ENCODE measurements around the gene RPS6KA5.
"Not testable (repeated sequence)": the region's sequence is repeated elsewhere in the genome, so short reads cannot be mapped to it uniquely, and the experiment has no call there.

The RPS6KA5 gene

DNA sequence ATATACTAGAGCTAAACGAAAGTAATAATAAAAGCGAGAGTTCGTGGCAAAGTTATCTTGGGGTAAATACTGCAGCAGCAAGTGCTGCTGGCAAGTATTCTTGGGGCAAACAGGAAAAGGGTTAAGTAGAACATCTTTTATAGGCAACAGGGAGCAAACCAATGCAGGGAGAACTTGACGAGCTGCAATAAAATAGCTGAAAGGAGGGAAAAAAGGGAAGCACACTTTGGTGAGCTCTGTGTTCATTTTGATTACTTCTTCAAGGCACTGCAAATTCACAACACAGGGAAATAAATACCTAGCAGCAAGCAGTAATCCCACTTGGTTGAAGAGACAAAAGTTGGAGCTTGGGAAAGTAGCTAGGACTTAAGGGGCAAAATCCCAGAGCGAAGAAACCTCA, 201.9 kb downstream of the RPS6KA5 start:
- no peak for DNase-seq

DNA sequence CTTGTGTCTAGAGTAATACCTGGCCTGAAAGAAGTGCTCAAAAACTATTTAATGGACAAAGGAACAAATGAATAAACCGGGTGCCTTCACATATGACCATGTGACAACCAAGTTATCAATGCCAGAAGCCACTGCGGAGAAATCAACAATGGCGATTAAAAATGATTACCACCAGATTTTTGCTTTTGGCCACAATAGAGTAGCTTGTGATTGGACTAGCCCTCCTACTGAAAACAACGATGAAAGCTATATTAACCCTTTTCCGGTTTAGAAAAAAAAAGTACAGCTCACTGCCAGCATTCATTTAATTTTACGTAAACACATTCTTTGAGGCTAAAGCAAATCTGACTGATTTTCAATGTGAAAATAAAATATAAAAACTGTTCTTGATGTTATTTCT, 202.6 kb downstream of the RPS6KA5 start:
- DNase-seq: no peak

DNA sequence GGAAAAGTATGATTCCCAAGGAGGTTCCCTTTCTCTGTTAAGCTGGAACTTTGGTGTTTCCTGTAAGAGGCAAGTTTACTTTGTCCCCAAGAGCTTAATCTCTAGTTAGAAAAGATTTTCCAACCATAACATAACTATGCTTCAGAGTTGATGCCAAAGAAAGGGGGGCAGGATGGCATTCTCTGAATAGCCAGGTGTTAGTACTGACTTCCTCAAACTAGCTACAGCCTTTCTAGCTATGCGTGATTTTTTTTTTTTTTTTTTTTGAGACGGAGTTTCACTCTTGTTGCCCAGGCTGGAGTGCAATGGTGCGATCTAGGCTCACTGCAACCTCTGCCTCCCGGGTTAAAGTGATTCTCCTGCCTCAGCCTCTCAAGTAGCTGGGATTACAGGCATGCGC, 204.3 kb downstream of the RPS6KA5 start:
- not testable (repeated sequence) for DNase-seq

DNA sequence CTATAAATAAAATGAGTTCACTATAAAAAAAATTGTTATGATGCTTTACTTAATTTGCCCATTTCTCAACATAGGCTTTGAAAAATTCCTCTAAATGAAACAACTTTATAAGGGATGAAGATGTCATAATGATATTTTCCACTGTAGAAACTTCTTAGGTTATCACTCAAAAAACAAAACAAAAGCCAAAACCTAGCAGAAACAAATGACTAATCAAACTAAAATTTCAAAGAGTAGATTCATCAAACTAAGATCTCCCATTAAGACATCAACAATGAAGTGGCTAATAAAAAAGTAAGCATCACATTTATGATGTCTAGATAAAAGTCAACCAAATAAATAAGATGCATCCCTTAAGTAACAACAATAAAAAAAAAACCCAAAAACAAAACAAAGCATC, 207.3 kb downstream of the RPS6KA5 start:
- no peak for DNase-seq

DNA sequence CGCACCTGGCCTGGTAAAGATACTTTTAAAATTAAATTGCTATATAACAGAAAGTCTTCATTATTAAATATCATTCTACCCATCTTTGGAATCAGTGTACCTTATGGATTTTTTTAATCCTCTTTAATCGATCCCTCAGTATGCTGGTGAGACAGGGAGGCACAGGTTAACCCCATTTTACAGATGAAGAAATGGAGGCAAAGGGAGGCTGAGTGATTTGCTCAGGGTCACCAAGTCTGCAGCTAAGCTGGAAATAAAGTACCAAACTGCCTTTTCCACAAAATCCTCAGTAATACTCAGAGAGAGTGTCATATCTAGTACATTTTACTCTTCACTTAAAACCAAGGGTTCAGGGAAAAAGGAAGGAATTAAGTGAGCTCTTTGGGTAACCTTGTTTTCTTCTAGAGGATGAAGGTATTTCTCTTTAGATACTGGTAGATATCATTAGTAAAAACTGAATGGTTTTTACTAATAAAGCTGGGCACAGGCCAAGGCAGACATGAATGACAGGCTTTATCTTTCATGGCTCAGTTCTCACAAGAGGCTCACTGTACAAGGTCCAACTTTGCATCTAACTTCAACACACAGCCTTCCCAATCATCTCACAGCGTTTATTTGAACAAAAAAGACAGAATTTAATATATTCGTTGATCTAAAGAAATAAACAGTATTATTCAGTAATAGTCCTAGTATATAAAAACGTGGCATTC, 209.0 kb downstream of the RPS6KA5 start:
- DNase-seq: no peak

DNA sequence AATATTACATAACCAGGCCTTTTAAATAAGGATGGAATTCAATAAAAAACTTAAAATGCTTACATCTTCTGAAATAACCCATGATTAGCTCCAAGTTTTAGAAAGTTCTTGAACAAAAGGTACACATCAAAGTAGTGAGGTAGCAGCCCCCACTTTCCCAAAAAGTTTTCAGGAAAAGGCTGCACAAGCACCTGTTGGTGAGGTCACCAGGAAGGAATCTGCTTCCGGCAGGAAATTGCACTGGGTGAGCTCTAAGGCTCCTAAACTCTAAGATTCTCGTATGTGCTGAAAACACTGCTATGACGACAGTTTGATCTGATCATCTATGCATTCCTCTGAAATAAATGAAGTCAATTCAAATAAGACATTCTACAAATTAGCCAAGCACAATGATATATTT, 210.0 kb downstream of the RPS6KA5 start:
- no peak for DNase-seq

DNA sequence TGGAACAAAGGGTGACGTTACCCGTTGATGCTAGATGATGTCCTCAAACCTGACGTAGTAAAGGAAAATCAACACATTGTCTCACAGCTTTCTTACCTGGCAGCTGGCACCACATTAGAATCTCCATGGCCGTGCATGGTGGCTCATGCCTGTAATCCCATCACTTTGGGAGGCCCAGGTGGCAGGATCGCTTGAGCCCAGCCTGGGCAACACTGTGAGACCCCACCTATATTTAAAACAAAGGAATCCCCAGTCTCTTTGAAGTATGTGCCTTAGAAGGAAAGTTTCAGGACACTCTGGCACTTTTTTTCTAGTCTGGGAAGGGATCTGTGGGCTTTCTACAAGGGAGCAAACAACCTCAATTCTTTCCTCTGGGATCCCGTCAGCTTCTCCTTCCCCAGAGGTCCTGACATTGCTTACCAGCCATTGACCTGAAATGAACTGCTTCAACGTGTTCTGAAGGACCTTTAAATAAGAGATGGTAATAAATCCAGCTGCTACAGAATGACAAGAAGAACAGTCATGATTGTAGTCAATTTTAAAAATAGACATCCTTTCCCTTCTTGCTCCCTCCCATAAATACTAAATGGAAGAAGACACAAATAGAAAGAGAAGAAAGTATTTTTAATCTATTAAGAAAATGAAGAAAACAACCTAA, 210.5 kb downstream of the RPS6KA5 start:
- no peak for DNase-seq

DNA sequence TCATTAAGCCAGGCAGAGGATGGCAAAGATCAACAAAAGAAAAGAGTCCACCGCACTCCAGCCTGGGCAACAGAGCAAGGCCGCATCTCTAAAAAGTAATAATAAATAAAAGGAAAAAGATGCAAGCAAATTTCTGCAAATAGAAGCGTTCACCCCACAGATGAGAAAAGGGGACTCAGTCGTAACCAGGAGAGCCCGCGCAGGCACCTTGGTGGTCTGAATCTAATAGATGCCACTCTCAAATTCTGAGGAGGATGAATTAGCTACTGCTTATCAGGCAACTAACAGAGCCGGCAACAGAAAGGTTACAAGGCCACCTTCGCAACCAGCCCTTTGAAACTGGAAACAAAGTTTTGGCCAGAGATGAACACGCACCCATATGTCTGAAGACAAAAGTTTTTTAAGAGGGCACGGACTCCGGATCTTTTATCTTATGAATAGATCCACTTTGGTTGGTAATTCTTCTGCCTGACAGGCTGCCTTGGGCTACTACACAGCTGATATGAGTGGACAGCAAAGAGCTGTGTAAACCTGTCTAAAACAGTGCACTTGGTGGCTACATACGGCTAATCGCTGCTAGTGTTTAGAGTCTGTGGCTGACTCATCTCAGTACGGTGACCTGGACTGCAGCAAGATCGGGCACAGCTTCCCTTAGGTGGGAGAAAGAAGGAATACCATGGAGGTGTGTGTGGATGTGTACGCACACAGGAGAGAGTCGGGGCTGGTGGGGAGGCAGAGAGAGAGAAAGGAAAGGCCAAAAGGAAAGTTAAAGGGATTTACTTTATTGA, 211.3 kb downstream of the RPS6KA5 start:
- no peak for DNase-seq

DNA sequence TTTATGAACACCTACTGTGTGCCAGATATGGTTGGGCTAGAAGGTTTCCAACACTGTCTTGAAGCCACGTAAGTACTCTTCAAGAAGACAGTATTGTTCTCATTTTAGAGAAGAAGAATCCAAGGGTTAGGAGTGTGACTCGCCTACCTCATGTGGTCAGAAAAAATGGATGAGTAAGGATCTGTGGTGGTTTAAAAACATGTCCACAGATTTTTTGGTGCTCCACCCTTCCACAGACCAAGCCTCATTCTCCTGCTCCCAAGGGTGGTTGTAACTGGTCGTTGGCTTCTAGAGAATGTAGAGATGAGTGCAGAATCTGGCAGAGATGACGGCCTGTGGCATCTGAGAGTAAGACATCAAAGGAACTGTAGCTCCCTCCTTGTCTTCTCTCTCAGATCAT, 213.9 kb downstream of the RPS6KA5 start:
- DNase-seq: no peak

DNA sequence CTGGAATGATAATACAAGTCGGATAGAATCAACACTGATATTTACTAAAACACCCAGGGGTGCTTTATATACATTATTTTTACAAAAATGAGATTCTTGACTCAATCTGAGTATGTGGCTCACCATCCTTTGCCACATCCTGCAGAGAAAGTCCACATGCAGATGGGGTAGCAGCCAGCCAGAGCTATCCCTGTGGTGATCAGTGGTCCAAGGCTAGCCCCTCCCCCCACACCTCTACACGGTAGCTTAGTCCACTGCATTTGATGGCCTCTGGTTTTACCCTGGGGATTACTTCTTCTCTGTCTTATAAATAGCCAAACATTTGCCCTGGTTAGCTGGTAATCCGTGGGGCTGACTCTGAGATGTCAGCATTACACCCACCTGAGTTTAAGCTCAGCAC, 216.1 kb downstream of the RPS6KA5 start:
- DNase-seq: no peak

DNA sequence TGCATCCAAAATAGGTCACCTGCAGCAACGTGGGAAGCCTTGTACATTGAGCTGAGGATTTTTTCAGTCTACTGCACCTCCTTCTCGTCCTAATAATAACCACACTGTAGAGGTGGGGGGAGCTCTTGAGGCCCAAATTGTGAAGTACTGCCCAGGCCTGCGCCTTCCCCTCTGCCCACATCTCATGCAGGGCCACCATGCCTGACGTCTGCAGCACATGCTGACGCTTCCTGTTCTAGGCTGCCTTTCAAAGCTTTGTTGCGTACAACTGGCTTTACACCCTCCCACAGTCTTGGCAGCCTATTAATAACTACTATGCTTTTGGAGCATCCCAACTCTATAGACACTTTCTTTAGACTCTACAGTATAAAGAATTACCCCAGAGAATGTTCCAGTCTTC, 217.7 kb downstream of the RPS6KA5 start:
- no peak for DNase-seq

DNA sequence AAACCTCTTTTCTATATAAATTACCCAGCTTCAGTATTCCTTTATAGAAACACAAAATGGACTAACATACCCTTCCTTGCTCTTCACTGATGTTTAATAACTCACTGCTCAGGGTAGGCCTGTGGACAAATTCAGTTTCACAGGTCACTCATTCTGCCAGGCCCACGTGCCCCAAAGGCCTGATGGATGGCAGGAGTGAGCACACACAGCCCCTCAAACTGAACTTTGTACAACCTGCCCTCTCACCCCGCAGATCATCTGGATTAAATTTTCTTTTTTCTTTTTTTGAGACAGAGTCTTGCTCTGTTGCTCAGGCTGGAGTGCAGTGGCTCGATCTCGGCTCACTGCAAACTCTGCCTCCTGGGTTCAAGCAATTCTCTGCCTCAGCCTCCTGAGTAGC, 219.8 kb downstream of the RPS6KA5 start:
- not testable (repeated sequence) for DNase-seq

DNA sequence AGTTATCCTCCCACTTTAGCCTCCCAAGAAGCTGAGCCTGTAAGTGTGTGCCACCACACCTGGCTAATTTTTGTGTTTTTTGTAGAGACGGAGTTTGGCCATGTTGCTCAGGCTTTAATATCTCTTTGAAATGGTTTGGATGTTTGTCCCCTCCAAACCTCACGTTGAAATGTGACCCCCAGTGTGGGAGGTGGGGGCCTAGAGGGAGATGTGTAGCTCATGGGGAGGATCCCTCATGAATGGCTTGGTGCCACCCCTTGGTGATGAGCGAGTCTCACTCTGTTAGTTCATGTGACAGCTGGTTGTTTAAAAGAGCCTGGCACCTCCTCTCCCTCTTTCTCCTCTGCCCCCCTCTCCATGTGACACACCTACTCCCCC, 220.6 kb downstream of the RPS6KA5 start:
- DNase-seq: no peak

DNA sequence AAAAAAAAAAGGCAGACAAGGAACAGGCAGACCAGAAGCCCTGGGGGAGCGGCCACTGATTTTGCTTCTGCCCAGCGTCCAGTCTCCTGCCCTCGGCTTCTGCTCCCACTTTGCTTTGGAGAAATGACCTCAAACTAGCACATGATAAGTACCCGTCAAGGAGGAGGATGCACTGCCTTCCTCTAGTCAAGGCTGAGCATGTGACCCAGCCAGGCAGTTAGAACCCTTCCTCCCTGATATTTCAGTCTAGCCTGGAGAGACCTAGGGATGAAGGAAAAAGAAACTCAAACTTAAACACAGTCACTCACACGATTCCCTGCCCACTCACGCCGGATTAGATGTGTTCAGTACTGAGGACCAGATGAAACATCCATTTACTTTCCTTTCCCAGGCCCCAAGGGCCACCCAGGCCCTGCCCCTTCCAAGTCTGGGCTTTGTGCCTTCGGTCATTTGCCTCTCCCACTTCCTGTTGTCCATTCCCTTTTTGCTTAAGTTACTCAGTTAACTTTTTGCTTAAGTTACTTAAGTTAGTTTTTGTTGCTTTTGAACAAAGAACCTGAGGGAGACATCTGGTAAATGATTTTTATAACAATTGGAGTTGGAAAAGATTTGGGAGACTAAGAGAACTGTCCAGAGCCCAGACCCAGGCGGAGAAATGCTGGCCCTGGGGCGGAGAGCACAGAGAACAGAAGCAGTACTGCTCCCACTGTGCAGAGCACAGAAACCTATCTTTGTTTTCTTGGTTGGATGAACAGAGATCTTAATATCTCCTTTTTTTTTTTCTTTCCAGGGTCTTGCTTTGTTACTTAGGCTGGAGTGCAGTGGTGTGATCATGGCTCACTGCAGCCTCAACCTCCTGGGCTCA, 221.2 kb downstream of the RPS6KA5 start:
- no peak for DNase-seq

DNA sequence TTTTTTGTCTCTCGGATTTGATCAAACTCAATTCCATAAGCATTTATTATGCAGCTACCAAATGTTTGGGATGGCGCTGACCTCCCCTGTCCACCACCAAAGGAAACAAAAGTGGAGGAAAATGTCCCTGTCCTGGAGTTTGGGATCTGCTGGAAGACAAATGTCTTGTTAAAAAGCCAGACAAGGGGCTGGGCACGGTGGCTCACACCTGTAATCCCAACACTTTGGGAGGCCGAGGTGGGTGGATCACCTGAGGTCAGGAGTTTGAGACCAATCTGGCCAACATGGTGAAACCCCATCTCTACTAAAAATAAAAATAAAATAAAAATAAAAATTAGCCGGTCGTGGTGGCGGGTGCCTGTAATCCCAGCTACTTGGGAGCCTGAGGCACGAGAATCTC, 221.9 kb downstream of the RPS6KA5 start:
- not testable (repeated sequence) for DNase-seq

DNA sequence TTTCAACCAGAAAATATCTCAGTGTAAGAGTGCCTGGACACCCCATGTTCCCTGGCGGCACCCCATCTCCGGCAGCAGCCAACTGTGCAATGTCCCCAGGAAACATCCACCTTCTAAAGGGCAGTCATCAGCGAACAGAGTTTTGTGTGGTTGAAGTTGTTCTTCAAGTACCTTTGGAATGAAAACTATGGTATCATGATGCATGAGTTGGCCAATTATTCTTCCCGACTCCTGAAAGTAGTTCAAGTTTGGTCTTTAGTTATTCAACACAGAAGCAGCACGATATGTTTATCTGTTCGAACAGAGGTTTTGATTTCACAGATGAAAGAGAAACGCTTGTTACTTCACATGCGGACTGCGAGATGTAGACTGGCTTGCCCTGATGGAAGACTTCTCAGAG, 223.1 kb downstream of the RPS6KA5 start:
- no peak for DNase-seq

DNA sequence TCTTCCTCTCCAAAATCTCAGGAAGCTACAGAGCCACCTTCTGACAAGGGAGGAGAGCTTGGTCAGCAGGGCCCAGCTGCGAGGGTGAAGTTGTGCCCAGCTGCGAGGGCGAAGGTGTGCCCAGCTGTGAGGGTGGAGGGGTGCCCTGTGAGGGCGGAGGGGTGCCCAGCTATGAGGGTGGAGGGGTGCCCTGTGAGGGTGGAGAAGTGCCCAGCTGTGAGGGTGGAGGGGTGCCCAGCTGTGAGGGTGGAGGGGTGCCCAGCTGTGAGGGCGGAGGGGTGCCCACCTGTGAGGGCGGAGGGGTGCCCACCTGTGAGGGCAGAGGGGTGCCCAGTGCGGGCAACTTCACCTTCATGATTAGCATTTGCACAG, 223.8 kb downstream of the RPS6KA5 start:
- no peak for DNase-seq

DNA sequence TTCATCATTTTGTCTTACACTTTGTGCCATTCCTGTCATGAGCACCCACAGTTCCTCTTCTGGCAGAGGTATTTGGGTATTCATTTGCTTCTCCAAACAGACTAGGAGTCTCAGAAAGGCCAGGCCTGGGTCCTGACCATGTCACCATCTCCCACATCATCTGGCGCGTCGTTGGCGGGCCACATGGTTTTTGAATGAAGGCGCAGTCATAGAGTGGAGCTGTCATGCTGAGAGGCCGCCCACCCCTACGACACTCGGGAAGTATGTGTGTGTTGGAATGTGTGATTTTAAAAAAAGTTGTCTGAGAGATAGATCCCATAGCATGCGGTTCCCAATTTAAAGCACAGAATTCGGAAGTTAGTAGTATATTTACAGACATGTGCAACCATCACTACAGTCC, 228.6 kb downstream of the RPS6KA5 start:
- DNase-seq: no peak

DNA sequence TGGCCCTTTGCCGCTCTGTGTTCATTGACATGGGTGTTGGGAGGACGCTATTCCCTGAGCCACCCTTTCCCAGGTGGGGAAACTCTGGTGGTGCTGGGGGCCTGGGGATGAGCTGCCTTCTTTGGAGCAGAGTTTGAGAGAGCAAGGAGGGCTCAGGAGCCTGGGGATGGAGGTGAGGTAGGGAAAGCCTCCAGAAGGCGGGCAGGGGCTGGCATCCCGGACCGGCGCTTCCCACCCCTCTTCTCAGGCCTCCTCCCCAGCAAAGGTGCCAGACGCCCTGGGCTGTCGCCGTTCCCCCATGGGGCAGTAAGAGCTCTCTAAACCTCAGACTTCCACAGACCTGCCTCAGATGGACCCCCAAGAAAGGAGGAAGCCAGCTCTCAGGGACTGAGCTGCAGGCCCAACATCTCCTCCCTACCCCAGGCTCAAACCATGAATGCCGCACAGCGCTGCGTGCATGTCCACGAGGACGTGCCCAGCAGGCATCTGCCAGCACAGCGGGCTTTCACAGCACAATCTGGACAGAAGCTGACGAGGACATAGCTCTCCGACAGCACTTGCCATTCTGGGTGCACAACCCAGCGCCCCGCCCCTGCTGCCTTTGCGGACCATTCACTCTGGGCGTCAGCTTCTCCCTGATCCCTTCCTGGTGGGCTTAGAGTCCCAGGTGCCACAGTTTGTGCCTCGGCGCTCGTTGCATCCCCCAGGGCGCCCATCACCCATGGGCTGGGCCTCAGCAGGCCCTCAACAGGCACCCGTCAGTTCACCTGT, 229.3 kb downstream of the RPS6KA5 start:
- no peak for DNase-seq

DNA sequence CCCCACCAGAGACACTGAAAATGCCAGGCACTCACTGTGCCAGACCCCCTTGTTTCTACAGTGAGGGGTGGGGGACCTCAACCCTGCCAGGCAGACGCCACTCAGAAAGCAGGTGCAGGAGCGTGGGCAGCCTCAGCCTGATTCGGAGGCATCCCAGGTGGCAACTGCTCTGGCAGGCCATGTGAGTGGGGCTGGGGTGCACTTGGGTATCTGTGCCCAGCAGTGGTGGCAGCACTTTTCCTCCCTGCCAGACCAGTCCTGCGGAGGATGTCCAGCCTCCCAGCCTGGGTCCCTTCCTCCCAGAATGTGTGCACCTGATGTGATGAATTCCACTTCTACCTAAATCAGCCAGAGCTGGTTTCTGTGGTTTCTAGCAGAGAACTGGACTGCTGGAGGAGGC, 230.8 kb downstream of the RPS6KA5 start:
- no peak for DNase-seq

DNA sequence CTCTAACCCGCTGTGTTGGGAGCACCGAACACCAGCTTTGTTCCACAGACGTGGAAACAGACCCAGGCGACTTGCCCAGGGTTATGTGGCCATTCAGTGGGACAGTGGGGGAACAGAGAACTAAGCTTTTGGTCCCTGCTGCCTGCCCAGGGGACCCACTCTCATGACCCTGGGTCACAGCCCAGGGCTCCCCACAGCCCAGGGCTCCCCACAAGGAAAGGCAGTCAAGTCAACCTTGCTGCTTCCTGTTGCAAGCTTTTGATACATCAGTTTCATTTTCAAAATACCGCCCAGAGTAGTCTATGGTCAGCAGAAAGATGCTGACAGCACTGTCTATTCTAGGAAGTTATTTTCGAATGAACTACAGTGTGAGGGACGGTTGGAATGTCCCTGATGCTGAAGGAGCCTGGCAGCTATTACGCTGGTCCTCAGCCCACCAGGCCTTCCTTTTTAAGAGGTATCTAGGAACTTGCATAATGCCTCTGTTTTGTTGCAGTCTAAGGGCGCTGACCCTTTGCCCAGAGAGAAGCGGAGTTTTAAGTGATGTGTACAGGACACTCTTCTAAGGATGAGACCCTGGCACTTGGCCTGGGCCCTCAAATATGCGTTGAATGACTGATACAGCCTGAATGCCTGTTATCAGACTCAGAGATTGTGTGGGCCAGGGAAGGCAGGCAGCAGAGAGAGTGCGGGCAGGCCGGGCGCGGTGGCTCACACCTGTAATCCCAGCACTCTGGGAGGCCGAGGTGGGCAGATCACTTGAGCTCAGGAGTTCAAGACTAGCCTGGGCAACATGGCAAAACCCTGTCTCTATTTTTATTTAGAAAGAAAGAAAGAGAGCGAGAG, 231.6 kb downstream of the RPS6KA5 start:
- peak; percentile 4 for DNase-seq

All from stimulated activated naive CD4-positive, alpha-beta T cell treated with Interleukin-2 at 50 U/mL for 16 hours (primary cell).